K562 treated with DMSO at 1 percent for 12 hours (cell line): ENCODE results near the gene ZNF516. TPM values are rescaled to one million over a fixed set of nuclear protein-coding genes. Genes with fewer than 3 reads are reported as not detected.

Source experiments
- total RNA-seq: library from RNA; unstranded; fragments of 300-600 nt; gene quantifications from 2 replicates; pipeline ENCODE4 v1.2.3, GENCODE V29; 2022; ENCODE audit not compliant: insufficient read depth

ZNF516 gene
- 0.06 TPM in 1 of 2 replicates, not detected in the other for total RNA-seq

DNA sequence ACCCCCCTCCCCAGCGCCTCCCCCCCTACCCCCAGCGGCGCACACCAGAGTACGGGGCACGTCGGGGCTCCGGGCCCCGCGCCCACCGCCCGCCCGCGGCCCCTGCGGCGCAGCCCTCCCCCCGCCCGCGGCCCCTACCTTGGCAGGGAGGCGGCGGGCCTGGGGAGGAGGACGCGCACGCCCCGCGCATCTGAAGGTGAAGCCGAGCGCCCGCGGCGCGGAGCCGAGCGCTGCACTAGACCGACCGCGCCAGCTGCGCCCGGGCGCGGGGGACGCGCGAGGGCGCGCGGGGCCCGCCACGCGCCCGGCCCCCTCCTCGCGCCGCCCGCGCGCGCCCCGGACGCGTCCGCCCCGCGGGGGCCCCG is at the start of gene ZNF516:
TSS of gene ZNF516 (minus strand) at position 237 of the 365 bp plus-strand sequence. CDS start 52,188 bp downstream, outside the sequence.

